ENCODE measurements around the gene RNF114. TPM values are rescaled to one million over a fixed set of nuclear protein-coding genes. Genes with fewer than 3 reads are reported as not detected.

The RNF114 gene
- total and polyA plus RNA-seq, 10 of the 15 experiments (the other 5 are each of a cell fraction or from before 2014, with no cell fraction given): 28.0 to 82.3 (median 47.2) TPM

GRCh38 chr20:49986049-49986448 lies 49.9 kb downstream of the RNF114 start:
- Histone ChIP-seq H4K20me1 (ENCODE audit: control insufficient read depth, insufficient read depth) (no peaks in the 10 kb centered on the region), H3K36me3 (ENCODE audit: control insufficient read depth in 2 of 2, insufficient read depth in 2 of 2, low read length in 1 of 2) (no peaks in the 10 kb centered on the region), H3K9ac (ENCODE audit: control insufficient read depth, insufficient read depth, low read length) (no peak overlapping the region), H3K27ac (ENCODE audit: control insufficient read depth, insufficient read depth) (no peak overlapping the region), H3K27me3 (replicated peaks in 1 of 2; ENCODE audit: control insufficient read depth in 2 of 2, insufficient read depth in 2 of 2, low read length in 1 of 2) (no peaks in the 10 kb centered on the region), H2AFZ (ENCODE audit: control insufficient read depth, low read depth, low read length) (no peak overlapping the region), H3K4me1 (ENCODE audit: control insufficient read depth, insufficient read depth, low read length) (no peaks in the 10 kb centered on the region; the same call in 1 of the 2 replicates), H3K79me2 (ENCODE audit: control insufficient read depth, insufficient read depth, low read length) (no peaks in the 10 kb centered on the region), H3K4me3 (no peak overlapping the region), H3K9me3 (replicated peaks; ENCODE audit: control insufficient read depth, insufficient read depth, low read length) (no peaks in the 10 kb centered on the region), H3K4me2 (ENCODE audit: control insufficient read depth, insufficient read depth) (no peak overlapping the region)
- DNase-seq (ENCODE audit: low read depth, low spot score): no peak
- in situ Hi-C loops (cut with MboI): no loop called here
- no peak for FAIRE-seq
- no peak for ATAC-seq
- WGBS (ENCODE audit: insufficient coverage, insufficient replicate concordance, low lambda C conversion rate, missing lambda C conversion rate): 29% methylated on average over 4 of the region's 4 CpGs
- intact Hi-C loops (cut with micrococcal nuclease; ENCODE audit: unreplicated experiment): no loop called here
- ChIA-PET POLR2A (no interaction called here), RAD21 (ENCODE audit: unreplicated experiment) (interaction anchor here (0.8 to 1.4 kb wide), 3 partner anchors 81 to 86 kb away, joined by 3 to 4 read pairs (median 4); no protein-coding TSS in a partner anchor), CTCF (interaction anchor here (0.9 to 1.0 kb wide), 2 partner anchors 21 to 134 kb away, joined by 3 read pairs; no protein-coding TSS in a partner anchor), SMC1A (ENCODE audit: uncharacterized antibody, unreplicated experiment) (interaction anchor here (0.7 to 1.4 kb wide), 2 partner anchors 83 to 85 kb away, joined by 3 to 5 read pairs; no protein-coding TSS in a partner anchor)
- no TSS peak for BruUV-seq (replicated peaks)
- TF ChIP-seq MTA2 (IDR thresholded peaks at IDR 0.05; ENCODE audit: low read depth): no peak
- TF ChIP-seq, protein P1, sequence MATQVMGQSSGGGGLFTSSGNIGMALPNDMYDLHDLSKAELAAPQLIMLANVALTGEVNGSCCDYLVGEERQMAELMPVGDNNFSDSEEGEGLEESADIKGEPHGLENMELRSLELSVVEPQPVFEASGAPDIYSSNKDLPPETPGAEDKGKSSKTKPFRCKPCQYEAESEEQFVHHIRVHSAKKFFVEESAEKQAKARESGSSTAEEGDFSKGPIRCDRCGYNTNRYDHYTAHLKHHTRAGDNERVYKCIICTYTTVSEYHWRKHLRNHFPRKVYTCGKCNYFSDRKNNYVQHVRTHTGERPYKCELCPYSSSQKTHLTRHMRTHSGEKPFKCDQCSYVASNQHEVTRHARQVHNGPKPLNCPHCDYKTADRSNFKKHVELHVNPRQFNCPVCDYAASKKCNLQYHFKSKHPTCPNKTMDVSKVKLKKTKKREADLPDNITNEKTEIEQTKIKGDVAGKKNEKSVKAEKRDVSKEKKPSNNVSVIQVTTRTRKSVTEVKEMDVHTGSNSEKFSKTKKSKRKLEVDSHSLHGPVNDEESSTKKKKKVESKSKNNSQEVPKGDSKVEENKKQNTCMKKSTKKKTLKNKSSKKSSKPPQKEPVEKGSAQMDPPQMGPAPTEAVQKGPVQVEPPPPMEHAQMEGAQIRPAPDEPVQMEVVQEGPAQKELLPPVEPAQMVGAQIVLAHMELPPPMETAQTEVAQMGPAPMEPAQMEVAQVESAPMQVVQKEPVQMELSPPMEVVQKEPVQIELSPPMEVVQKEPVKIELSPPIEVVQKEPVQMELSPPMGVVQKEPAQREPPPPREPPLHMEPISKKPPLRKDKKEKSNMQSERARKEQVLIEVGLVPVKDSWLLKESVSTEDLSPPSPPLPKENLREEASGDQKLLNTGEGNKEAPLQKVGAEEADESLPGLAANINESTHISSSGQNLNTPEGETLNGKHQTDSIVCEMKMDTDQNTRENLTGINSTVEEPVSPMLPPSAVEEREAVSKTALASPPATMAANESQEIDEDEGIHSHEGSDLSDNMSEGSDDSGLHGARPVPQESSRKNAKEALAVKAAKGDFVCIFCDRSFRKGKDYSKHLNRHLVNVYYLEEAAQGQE (IDR thresholded peaks at IDR 0.05; ENCODE audit: low read depth, low read length): no peak
- TF ChIP-seq, protein P2, sequence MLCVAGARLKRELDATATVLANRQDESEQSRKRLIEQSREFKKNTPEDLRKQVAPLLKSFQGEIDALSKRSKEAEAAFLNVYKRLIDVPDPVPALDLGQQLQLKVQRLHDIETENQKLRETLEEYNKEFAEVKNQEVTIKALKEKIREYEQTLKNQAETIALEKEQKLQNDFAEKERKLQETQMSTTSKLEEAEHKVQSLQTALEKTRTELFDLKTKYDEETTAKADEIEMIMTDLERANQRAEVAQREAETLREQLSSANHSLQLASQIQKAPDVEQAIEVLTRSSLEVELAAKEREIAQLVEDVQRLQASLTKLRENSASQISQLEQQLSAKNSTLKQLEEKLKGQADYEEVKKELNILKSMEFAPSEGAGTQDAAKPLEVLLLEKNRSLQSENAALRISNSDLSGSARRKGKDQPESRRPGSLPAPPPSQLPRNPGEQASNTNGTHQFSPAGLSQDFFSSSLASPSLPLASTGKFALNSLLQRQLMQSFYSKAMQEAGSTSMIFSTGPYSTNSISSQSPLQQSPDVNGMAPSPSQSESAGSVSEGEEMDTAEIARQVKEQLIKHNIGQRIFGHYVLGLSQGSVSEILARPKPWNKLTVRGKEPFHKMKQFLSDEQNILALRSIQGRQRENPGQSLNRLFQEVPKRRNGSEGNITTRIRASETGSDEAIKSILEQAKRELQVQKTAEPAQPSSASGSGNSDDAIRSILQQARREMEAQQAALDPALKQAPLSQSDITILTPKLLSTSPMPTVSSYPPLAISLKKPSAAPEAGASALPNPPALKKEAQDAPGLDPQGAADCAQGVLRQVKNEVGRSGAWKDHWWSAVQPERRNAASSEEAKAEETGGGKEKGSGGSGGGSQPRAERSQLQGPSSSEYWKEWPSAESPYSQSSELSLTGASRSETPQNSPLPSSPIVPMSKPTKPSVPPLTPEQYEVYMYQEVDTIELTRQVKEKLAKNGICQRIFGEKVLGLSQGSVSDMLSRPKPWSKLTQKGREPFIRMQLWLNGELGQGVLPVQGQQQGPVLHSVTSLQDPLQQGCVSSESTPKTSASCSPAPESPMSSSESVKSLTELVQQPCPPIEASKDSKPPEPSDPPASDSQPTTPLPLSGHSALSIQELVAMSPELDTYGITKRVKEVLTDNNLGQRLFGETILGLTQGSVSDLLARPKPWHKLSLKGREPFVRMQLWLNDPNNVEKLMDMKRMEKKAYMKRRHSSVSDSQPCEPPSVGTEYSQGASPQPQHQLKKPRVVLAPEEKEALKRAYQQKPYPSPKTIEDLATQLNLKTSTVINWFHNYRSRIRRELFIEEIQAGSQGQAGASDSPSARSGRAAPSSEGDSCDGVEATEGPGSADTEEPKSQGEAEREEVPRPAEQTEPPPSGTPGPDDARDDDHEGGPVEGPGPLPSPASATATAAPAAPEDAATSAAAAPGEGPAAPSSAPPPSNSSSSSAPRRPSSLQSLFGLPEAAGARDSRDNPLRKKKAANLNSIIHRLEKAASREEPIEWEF (IDR thresholded peaks at IDR 0.05; ENCODE audit: insufficient replicate concordance, low read depth, low read length): no peak
- no peak for TF ChIP-seq YBX1 (IDR thresholded peaks at IDR 0.05)
- TF ChIP-seq, protein P3, sequence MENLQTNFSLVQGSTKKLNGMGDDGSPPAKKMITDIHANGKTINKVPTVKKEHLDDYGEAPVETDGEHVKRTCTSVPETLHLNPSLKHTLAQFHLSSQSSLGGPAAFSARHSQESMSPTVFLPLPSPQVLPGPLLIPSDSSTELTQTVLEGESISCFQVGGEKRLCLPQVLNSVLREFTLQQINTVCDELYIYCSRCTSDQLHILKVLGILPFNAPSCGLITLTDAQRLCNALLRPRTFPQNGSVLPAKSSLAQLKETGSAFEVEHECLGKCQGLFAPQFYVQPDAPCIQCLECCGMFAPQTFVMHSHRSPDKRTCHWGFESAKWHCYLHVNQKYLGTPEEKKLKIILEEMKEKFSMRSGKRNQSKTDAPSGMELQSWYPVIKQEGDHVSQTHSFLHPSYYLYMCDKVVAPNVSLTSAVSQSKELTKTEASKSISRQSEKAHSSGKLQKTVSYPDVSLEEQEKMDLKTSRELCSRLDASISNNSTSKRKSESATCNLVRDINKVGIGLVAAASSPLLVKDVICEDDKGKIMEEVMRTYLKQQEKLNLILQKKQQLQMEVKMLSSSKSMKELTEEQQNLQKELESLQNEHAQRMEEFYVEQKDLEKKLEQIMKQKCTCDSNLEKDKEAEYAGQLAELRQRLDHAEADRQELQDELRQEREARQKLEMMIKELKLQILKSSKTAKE (IDR thresholded peaks at IDR 0.05; ENCODE audit: low read depth, poor library complexity, severe bottlenecking): no peak
- TF ChIP-seq NFXL1 (IDR thresholded peaks at IDR 0.05; ENCODE audit: borderline replicate concordance): no peak
- TF ChIP-seq SMAD1 (IDR thresholded peaks at IDR 0.05; ENCODE audit: low read depth, partially characterized antibody): no peak
- no peak for TF ChIP-seq NR2C1 (IDR thresholded peaks at IDR 0.05)
- TF ChIP-seq, protein P4, sequence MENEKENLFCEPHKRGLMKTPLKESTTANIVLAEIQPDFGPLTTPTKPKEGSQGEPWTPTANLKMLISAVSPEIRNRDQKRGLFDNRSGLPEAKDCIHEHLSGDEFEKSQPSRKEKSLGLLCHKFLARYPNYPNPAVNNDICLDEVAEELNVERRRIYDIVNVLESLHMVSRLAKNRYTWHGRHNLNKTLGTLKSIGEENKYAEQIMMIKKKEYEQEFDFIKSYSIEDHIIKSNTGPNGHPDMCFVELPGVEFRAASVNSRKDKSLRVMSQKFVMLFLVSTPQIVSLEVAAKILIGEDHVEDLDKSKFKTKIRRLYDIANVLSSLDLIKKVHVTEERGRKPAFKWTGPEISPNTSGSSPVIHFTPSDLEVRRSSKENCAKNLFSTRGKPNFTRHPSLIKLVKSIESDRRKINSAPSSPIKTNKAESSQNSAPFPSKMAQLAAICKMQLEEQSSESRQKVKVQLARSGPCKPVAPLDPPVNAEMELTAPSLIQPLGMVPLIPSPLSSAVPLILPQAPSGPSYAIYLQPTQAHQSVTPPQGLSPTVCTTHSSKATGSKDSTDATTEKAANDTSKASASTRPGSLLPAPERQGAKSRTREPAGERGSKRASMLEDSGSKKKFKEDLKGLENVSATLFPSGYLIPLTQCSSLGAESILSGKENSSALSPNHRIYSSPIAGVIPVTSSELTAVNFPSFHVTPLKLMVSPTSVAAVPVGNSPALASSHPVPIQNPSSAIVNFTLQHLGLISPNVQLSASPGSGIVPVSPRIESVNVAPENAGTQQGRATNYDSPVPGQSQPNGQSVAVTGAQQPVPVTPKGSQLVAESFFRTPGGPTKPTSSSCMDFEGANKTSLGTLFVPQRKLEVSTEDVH (IDR thresholded peaks at IDR 0.05; ENCODE audit: low read depth, partially characterized antibody): no peak
- no peak for TF ChIP-seq RFX5 (IDR thresholded peaks at IDR 0.05; ENCODE audit: low read depth, low read length)

All from GM12878 (cell line).